ENCODE measurements around the gene ZNF497. TPM values are rescaled to one million over a fixed set of nuclear protein-coding genes. Genes with fewer than 3 reads are reported as not detected.
A peak's percentile ranks its signal among the peaks of the same experiment; 100 is the strongest.

The ZNF497 gene
- total and polyA plus RNA-seq, 9 of the 15 experiments (the other 6 are each of a cell fraction or from before 2014, with no cell fraction given) = 0.06 to 0.98 (median 0.44) TPM; not detected in 1

DNA sequence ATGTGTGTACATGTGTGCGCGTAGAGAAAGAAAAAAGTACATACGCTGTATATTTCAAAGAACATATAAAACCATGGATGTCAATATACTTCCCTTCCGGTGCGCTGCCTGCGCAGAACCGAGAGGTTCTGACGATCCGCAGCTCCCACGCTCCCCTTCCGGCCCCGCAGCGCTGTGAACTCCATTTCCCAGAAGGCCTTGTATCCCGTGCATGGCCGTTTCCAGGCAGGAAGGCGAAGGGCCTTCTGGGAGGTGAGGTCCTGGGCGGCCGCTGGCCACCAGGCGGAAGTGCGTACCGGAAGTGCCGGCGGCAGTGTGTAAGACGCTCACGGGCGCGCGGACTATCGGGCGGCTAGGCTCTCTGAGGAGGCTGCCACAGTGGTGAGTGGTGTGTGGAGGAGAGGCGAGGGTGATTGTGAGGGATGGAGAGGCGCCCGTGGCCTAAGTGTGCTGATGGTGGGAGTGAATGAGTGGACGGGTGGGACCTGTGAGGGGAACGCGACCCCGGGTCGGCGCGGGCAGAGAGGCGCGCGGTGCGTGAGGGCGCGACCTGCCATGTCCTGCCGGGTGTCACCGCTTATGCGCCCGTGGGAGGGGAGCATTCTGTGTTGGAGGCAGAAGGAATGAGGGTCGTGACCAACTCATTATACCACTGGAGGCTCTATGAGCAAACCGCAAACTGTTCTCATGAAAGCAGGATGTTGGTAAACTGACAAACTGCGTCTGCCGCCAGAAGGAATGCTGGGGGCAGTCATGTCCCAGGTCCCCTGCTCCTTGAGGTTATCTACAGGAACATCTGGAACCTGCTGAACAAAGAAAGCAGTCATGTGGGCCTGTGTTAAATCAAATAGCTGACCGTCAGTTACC lies 57.3 kb downstream of the ZNF497 start, which contains the start of gene ERVK3-1 (continued):
- TF ChIP-seq, protein P1, sequence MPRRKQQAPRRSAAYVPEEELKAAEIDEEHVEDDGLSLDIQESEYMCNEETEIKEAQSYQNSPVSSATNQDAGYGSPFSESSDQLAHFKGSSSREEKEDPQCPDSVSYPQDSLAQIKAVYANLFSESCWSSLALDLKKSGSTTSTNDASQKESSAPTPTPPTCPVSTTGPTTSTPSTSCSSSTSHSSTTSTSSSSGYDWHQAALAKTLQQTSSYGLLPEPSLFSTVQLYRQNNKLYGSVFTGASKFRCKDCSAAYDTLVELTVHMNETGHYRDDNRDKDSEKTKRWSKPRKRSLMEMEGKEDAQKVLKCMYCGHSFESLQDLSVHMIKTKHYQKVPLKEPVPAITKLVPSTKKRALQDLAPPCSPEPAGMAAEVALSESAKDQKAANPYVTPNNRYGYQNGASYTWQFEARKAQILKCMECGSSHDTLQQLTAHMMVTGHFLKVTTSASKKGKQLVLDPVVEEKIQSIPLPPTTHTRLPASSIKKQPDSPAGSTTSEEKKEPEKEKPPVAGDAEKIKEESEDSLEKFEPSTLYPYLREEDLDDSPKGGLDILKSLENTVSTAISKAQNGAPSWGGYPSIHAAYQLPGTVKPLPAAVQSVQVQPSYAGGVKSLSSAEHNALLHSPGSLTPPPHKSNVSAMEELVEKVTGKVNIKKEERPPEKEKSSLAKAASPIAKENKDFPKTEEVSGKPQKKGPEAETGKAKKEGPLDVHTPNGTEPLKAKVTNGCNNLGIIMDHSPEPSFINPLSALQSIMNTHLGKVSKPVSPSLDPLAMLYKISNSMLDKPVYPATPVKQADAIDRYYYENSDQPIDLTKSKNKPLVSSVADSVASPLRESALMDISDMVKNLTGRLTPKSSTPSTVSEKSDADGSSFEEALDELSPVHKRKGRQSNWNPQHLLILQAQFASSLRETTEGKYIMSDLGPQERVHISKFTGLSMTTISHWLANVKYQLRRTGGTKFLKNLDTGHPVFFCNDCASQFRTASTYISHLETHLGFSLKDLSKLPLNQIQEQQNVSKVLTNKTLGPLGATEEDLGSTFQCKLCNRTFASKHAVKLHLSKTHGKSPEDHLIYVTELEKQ (CRISPR knock-in tag; IDR thresholded peaks at IDR 0.05) = no peak
- TF ChIP-seq ZBTB1 (CRISPR knock-in tag; IDR thresholded peaks at IDR 0.05; ENCODE audit: borderline replicate concordance, low read depth) (no peak; the same call in 1 of the 2 replicates), ZNF76 (CRISPR knock-in tag; IDR thresholded peaks at IDR 0.05; ENCODE audit: borderline replicate concordance) (0 out of 2 replicates have a peak, but pooled peaks have one; percentile 14), CBX1 (IDR thresholded peaks at IDR 0.05; ENCODE audit: low read depth) (0 out of 2 replicates have a peak, but pooled peaks have one; percentile 41), ZC3H4 (CRISPR knock-in tag; IDR thresholded peaks at IDR 0.05; ENCODE audit: borderline replicate concordance) (0 out of 2 replicates have a peak, but pooled peaks have one; percentile 56), USF1 (CRISPR knock-in tag; IDR thresholded peaks at IDR 0.05) (peak; percentile 53), CEBPZ (IDR thresholded peaks at IDR 0.05; ENCODE audit: borderline replicate concordance, low read depth, low read length) (no peak), MEF2D (tag; conservative IDR thresholded peaks at IDR 0.05; ENCODE audit: low read depth) (no peak), MIER1 (IDR thresholded peaks at IDR 0.05; ENCODE audit: low read depth) (no peak), RBM22 (IDR thresholded peaks at IDR 0.05; ENCODE audit: low read depth, low read length, poor library complexity, severe bottlenecking) (peak; percentile 84)
- TF ChIP-seq, protein P2, sequence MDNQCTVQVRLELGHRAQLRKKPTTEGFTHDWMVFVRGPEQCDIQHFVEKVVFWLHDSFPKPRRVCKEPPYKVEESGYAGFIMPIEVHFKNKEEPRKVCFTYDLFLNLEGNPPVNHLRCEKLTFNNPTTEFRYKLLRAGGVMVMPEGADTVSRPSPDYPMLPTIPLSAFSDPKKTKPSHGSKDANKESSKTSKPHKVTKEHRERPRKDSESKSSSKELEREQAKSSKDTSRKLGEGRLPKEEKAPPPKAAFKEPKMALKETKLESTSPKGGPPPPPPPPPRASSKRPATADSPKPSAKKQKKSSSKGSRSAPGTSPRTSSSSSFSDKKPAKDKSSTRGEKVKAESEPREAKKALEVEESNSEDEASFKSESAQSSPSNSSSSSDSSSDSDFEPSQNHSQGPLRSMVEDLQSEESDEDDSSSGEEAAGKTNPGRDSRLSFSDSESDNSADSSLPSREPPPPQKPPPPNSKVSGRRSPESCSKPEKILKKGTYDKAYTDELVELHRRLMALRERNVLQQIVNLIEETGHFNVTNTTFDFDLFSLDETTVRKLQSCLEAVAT (IDR thresholded peaks at IDR 0.05) = peak; percentile 57 to 82; a peak in 3 of 4 replicates
- TF ChIP-seq, protein P3, sequence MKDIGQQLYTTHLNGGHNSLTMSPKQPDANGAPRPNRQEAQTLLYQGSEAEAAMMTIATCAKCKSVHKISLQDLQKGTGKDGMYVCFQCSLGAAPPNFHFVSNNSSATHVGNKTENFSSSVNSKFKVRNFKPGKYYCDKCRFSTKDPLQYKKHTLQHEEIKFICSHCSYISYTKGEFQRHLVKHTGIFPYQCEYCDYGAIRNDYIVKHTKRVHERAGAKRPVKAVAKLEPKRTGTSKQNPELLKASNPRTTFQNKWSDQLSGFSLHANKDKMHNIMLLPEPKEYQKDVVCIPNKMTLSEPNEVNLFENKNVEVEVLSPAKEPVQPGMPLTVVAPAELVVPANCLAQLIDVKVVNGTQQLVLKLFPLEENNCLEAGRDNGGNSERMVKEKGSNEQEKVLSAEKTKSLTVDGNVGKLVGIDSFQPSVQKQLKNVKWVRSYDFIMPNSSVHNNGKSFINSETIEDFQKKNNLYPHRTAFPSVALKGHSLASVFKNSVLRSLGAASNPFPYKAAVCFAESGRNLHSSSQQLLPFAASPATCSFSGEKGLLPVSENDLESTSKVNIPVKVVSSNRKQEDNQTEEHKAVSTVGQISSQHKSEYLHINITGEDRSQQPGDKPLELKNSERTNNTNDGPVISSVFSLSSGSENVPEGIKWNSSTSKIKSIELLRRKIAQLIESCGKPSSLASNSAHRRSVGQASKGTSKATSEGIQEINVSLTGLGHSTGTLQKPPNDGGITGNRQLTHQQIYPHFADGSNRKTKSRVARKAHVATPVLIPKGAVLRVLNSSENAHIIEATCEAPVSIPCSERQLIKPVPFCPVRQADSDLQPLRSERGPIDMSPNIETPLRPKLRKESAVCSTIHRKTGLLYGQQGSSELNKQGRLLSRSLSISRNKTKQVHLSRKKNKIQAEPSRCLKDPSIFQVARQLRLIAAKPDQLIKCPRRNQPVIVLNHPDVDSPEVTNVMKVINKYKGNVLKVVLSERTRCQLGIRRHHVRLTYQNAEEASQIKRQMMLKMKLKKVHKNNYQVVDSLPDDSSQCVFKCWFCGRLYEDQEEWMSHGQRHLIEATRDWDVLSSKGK (CRISPR knock-in tag; IDR thresholded peaks at IDR 0.05) = no peak

Measured in K562 (cell line).